Fibroblast of pulmonary artery (primary cell): Measurements from ENCODE around the gene HEATR5A.
"Not testable (repeated sequence)": the region's sequence is repeated elsewhere in the genome, so short reads cannot be mapped to it uniquely, and the experiment has no call there.

ENCODE experiments used
- DNase-seq: peaks from one replicate; pipeline ENCODE4 v3.0.0-alpha.2; 2010; ENCODE audit warnings: low read depth
- H3K4me3 ChIP-seq: replicated peaks from 2 replicates; pipeline ENCODE4 v1.5.1; 2011; ENCODE audit warnings: low read depth, mild to moderate bottlenecking, control low read depth, low read length, moderate library complexity
- TF ChIP-seq, protein P1 (sequence below): IDR thresholded peaks from 2 replicates; pipeline ENCODE4 v1.5.1; 2011; ENCODE audit warnings: mild to moderate bottlenecking, control low read depth, low read length, inconsistent platforms; ENCODE audit errors: missing control alignments

HEATR5A gene

DNA sequence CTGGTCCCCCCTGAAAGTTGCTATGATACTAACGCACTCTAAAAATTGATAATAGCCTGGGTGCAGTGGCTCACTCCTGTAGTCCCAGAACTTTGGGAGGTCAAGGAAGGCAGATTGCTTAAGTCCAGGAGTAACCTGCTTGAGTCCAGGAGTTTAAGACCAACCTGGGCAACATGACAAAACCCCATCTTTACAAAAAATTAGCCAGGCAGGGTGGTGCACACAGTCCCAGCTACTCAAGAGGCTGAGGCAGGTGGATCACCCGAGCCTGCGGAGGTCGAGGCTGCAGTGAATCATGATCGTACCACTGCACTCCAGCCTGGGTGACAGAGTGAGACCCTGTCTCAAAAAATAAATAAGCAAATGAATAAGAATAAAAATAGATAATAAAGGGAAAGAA is 42.9 kb downstream of the HEATR5A start:
- H3K4me3 ChIP-seq, result no peak overlapping the region
- no peak for DNase-seq
- TF ChIP-seq, protein P1, sequence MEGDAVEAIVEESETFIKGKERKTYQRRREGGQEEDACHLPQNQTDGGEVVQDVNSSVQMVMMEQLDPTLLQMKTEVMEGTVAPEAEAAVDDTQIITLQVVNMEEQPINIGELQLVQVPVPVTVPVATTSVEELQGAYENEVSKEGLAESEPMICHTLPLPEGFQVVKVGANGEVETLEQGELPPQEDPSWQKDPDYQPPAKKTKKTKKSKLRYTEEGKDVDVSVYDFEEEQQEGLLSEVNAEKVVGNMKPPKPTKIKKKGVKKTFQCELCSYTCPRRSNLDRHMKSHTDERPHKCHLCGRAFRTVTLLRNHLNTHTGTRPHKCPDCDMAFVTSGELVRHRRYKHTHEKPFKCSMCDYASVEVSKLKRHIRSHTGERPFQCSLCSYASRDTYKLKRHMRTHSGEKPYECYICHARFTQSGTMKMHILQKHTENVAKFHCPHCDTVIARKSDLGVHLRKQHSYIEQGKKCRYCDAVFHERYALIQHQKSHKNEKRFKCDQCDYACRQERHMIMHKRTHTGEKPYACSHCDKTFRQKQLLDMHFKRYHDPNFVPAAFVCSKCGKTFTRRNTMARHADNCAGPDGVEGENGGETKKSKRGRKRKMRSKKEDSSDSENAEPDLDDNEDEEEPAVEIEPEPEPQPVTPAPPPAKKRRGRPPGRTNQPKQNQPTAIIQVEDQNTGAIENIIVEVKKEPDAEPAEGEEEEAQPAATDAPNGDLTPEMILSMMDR, result no peak

DNA sequence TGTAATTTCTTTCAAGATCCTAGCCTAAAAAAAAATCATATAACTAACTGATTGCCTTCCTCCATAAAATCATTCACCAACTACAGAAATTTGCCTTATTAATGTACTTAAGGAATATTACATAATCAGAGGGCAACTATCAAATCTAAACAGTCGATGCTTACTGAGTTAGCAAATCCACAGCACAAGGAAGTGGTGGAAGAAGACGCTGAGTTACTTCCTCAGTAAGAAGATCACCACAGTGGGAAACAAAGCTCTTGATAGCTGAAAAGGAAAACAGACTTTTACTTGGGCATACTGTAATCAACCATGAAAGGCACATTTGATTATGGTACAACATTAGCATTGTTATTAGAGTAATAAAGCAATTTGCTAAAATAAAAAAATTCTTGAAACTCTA is 48.7 kb downstream of the HEATR5A start:
- H3K4me3 ChIP-seq, result no peak overlapping the region
- no peak for DNase-seq
- TF ChIP-seq, protein P1, result no peak

DNA sequence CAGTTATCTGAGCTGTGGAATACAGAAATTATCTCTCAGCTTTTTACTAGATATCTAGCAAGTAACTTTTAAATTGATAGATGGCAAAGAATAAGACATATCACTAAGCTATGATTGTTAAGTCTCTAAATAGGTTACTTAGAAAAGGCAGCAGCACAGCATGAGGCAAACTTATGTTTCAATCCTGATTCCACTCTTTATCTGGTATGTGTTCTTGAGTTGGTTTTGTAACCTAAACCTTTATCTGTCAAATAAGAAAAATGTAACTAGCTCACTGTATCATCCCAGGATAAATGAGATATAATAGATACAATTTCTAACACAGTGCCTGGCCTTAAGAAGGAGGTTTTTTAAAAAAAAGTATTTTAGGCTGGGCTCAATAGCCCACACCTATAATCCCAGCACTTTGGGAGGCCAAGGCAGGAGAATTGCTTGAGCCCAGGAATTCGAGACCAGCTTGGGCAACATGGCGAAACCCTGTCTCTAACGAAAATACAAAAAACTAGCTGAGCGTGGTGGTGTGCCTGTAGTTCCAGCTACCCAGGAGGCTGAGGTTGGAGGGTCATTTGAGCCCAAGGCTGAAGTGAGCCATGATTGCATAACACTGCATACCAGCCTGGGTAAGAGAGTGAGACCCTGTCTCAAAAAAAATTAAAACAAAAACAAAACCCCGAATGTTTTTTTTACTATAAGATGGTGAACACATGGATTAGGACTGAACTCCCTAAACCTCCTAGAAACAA is 56.8 kb downstream of the HEATR5A start:
- TF ChIP-seq, protein P1, result no peak
- no peak overlapping the region for H3K4me3 ChIP-seq
- no peak for DNase-seq

DNA sequence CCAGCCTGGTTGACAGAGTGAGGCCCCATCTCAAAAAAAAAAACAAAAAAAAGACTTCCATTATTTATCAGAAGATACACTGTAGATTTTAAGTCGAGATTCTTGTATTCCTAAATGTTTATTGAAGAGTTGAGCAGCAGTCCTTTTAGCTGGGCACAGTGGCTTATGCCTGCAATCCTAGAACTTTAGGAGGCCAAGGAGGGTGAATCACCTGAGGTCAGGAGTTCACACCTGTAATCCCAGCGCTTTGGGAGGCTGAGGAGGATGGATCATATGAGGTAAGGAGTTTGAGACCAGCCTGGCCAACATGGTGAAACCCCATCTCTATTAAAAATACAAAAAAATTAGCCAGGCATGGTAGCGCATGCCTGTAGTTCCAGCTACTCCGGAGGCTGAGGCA is 57.6 kb downstream of the HEATR5A start:
- H3K4me3 ChIP-seq, result no peak overlapping the region
- no peak for DNase-seq
- TF ChIP-seq, protein P1, result no peak

DNA sequence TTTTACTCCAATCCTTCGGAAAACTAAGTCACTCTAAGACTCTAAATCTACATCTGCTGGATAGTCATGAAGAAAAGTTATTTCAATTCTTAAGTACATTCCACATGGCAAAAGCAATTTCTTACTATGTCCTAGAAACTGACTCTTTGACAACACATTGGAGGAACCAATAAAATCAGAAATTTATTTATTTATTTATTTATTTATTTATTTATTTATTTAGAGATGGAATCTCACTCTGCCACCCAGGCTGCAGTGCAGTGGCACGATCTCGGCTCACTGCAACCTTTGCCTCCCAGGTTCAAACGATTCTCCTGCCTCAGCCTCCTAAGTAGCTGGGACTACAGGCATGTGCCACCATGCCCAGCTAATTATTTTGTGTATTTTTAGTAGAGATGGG is 58.6 kb downstream of the HEATR5A start:
- H3K4me3 ChIP-seq, DNase-seq: not testable (repeated sequence)

DNA sequence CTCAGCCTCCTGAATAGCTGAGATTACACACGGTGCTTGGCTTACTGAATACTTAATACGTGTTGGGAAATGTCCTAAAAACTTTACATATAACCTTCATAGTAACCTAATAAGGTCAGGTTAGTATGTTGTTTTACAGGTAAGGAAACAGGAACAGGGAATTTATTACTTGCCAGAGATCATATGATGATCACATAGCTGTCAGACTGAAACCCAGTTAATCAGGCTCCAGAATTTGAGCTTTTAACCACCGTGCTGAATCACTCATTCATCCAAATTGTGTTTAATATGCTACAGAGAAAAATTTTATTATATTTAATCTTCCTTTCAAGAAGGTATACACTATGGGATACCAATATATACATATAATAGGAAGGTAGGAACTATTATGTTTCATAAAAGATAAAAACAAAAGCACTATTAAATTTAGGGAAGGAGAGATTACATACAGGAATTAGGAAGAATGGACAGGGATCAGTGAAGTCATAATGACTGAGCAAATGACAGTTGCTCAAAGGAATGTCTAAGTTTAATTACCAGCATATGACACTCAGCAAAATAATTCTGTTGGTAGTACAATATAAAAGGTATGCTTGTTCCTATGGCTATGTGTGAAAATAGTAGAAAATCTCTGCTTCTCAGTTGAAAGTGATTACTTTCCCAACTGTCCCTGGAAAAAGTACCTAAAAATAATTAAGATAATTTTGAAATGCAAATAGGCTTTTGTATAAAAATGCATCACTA is 59.3 kb downstream of the HEATR5A start:
- H3K4me3 ChIP-seq, result no peak overlapping the region
- DNase-seq, result peak; percentile 20
- TF ChIP-seq, protein P1, result no peak

DNA sequence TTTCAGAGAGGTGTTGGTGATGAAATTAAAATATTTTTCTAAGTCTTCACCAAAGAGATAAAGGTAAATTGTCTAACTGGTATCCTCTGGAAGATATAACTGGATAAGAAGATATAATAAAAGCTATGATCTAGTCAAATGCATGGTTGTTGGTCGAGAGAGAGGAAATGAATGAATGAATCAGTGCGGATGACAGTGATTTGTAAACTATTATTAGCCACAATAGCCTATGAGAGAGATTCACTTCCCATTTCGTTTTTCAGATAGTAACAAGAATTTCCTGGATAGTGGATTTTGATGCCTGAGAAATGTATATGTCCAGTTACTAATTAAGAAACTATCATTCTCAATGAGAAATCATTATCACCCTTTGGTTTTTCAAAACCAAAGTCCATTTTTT is 63.1 kb downstream of the HEATR5A start:
- H3K4me3 ChIP-seq, result no peak overlapping the region
- TF ChIP-seq, protein P1, result no peak
- DNase-seq, result peak; percentile 8
